Smooth muscle cell (in vitro differentiated cells): Measurements from ENCODE around the gene ATOH8. TPM values are rescaled to one million over a fixed set of nuclear protein-coding genes. Genes with fewer than 3 reads are reported as not detected.
A peak's percentile ranks its signal among the peaks of the same experiment; 100 is the strongest.

ENCODE experiments used
- DNase-seq: peaks from one replicate; lab custom pipeline; 2025; ENCODE audit not compliant: unreplicated experiment; lab: John Stamatoyannopoulos, UW
- H2AFZ ChIP-seq: fragments of 200-600 bp; sonication (generic); 2 replicates; pipeline ENCODE4 v1.6.0; 2016; ENCODE audit warnings: antibody characterized with exemption, low read depth, mild to moderate bottlenecking
- H3F3A ChIP-seq: fragments of 200-600 bp; sonication (generic); 2 replicates; pipeline ENCODE4 v1.6.0; 2017; ENCODE audit warnings: antibody characterized with exemption, low read depth
- H3K27ac ChIP-seq: fragments of 200-600 bp; sonication (generic); 2 replicates; pipeline ENCODE4 v1.5.1; 2016; ENCODE audit warnings: low read depth, mild to moderate bottlenecking
- H3K27me3 ChIP-seq: fragments of 200-600 bp; sonication (generic); 2 replicates; pipeline ENCODE4 v1.6.1; 2016; ENCODE audit warnings: low read depth, mild to moderate bottlenecking
- H3K36me3 ChIP-seq: fragments of 200-600 bp; sonication (generic); 2 replicates; pipeline ENCODE4 v1.5.1; 2016; ENCODE audit warnings: low read depth
- H3K4me1 ChIP-seq: fragments of 200-600 bp; sonication (generic); 2 replicates; pipeline ENCODE4 v1.5.1; 2016; ENCODE audit warnings: low read depth
- H3K4me2 ChIP-seq: fragments of 200-600 bp; sonication (generic); 2 replicates; pipeline ENCODE4 v1.6.0; 2016; ENCODE audit warnings: mild to moderate bottlenecking
- H3K4me3 ChIP-seq: fragments of 200-600 bp; sonication (generic); 2 replicates; pipeline ENCODE4 v1.5.1; 2016; ENCODE audit warnings: mild to moderate bottlenecking
- H3K79me2 ChIP-seq: fragments of 200-600 bp; sonication (generic); 2 replicates; pipeline ENCODE4 v1.6.0; 2016; ENCODE audit warnings: low read depth, mild to moderate bottlenecking
- H3K9ac ChIP-seq: fragments of 200-600 bp; sonication (generic); 2 replicates; pipeline ENCODE4 v1.6.0; 2016; ENCODE audit warnings: low read depth
- H3K9me3 ChIP-seq: fragments of 200-600 bp; sonication (generic); replicated peaks from 2 replicates; pipeline ENCODE4 v1.5.1; 2016; ENCODE audit warnings: low read depth
- H4K20me1 ChIP-seq: fragments of 200-600 bp; sonication (generic); 2 replicates; pipeline ENCODE4 v1.6.0; 2016; ENCODE audit warnings: low read depth
- WGBS: methylation state at CpG from one replicate; pipeline ENCODE4 v1.1.7; 2016; ENCODE audit warnings: low lambda C conversion rate; 5-methylcytosine and 5-hydroxymethylcytosine counted together
- polyA plus RNA-seq: library from polyadenylated mRNA; unstranded; fragments of >200 nt; fragmentation: Nextera tagmentation; extraction: Ambion mirVana; gene quantifications from 2 replicates; pipeline ENCODE4 v1.2.1, GENCODE V29; 2016
- total RNA-seq: library from RNA; depleted of rRNA; stranded (reverse); fragments of >200 nt; gene quantifications from 2 replicates; pipeline ENCODE4 v1.2.3, GENCODE V29; 2014
- TF ChIP-seq, protein P1 (sequence below): fragments of 200-600 bp; sonication (generic); IDR thresholded peaks from 2 replicates; pipeline ENCODE4 v1.5.1; 2017; ENCODE audit warnings: borderline replicate concordance, mild to moderate bottlenecking, antibody characterized with exemption; ENCODE audit not compliant: insufficient read depth, poor library complexity, severe bottlenecking

Gene ATOH8
- total and polyA plus RNA-seq, 2 experiments from 2014 or later: 5.2 to 6.5 TPM

DNA sequence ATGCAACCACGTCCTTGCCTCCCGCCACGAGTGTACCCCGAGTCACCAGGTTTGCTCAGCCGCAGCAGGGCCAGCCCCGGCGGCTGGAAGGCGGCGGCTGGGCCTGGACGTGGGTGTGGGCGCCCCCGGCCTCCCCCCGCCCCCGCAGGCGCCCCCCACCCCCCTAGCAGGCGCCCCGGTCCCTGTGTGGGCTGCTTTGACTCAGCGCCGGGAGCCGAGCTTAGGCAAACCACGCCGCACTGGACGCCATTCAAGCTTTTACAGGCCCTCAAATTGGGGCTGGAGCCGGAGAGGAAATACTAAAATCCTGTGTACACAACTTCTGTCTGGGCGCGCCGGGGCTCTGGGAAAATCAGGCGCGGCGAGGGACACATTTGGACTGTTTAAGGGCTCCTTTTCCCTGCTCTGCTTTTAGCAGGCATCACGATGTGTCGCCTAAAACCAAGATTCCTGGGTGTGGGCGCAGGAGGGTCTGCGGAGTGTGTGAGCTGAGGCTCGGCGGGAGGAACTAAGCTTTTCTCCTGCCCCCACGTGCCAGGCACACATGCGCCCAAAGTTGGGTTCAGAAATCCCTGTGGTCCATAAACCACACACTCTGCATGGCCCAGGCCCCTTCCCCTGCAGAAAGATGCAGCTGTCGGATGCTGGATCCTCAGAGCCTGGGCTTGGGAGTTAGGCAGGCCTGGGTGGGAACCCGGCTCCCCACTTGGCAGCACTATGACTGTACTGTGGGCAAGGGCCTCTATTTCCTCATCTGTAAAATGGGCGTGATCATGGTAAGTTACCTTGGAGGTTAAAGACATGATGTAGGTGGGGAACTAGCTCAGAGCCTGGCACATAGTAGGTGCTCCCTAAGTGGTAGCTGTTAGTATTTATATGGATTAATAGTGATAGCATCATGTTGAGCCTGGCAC, 57.6 kb downstream of the ATOH8 start:
- Histone ChIP-seq H3K79me2 (no peaks in the 10 kb centered on the region), H3K4me2 (peak overlapping the region; percentile 54), H4K20me1 (no peaks in the 10 kb centered on the region), H3K9ac (no peak overlapping the region), H3K4me3 (no peak overlapping the region), H3F3A (peaks cover 6% of the 10 kb centered on the region), H3K27ac (peak overlapping the region; percentile 33), H3K9me3 (no peaks in the 10 kb centered on the region), H2AFZ (no peak overlapping the region), H3K27me3 (peaks cover 5% of the 10 kb centered on the region), H3K36me3 (no peaks in the 10 kb centered on the region), H3K4me1 (no peaks in the 10 kb centered on the region)
- no peak for DNase-seq
- WGBS: 47% methylated on average over 27 of the region's 41 CpGs
- TF ChIP-seq, protein P1, sequence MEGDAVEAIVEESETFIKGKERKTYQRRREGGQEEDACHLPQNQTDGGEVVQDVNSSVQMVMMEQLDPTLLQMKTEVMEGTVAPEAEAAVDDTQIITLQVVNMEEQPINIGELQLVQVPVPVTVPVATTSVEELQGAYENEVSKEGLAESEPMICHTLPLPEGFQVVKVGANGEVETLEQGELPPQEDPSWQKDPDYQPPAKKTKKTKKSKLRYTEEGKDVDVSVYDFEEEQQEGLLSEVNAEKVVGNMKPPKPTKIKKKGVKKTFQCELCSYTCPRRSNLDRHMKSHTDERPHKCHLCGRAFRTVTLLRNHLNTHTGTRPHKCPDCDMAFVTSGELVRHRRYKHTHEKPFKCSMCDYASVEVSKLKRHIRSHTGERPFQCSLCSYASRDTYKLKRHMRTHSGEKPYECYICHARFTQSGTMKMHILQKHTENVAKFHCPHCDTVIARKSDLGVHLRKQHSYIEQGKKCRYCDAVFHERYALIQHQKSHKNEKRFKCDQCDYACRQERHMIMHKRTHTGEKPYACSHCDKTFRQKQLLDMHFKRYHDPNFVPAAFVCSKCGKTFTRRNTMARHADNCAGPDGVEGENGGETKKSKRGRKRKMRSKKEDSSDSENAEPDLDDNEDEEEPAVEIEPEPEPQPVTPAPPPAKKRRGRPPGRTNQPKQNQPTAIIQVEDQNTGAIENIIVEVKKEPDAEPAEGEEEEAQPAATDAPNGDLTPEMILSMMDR: no peak

DNA sequence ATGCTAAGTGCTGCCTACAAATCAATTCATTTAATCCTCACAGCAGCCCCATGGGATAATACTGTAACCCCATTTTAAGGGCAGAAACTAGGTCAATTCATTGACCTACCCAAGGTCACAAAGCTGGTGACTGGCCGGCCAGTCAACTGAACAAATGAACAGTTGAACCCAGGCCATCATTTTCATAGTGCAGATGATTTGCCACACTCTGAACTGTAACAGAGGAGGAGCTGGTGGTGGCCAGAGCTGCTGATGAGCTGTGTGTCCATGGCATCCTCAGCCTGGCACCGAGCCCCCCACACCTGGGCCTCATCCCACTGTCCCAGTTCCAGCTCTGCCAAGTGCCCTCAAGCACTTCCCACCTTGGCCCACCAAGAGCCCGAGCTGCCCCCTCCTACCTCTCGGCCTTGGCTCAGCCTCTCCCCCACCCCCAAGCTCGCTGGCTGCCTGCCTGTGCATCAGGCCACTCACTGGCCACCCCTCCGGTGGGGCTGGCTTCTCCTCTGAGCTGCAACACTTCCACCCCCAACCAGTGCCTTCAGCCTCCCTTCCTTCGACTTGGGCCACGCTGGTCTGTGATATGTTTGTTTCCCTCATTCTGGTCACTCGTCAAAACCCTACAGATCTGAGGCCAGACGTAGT, 58.4 kb downstream of the ATOH8 start:
- H3K36me3 ChIP-seq: no peaks in the 10 kb centered on the region
- no peak for DNase-seq

DNA sequence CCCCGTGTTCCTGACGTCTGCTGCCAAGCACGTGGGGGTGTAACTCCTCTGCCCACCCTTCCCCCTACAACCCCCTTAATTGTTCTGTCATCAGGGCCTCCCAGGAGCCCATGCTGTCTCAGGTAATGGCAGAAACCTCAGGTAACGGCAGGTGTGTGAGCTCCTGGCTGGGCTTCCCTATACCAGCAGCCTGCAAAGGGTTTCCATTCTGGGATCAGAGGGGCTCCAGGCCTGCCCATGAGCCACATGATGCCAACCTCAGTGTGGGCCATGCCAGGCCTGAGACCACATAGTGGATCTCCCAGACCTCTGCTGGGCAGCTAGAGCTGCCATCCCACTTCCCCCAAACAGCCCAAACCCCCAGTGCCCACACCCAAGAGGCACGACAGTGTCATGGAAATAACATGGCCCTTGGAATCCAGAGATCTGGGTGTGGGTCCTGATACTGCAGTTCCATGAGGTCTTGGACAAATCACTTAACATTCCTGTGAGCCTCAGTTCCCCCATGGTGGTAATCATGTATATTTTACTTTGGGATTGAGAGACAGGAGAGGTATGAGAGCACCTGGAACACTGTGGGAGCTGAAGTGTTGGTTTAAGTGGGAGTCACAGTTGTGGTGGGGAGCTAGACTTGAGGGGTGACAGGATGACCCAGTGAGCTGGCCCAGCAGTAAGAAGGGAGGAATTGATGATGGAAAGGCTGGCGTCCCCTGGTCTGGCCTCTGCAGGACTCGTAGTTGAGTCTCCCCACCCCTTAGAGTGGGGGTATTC, 59.6 kb downstream of the ATOH8 start:
- H3K79me2 ChIP-seq: no peaks in the 10 kb centered on the region
- no peaks in the 10 kb centered on the region for H4K20me1 ChIP-seq
- H3K27ac ChIP-seq: no peak overlapping the region
- H3K4me1 ChIP-seq: no peaks in the 10 kb centered on the region
- no peak for DNase-seq
- H3K4me2 ChIP-seq: no peak overlapping the region
- H2AFZ ChIP-seq: no peak overlapping the region
- no peak overlapping the region for H3K4me3 ChIP-seq
- peaks cover 6% of the 10 kb centered on the region for H3F3A ChIP-seq
- H3K9ac ChIP-seq: no peak overlapping the region
- H3K9me3 ChIP-seq: no peaks in the 10 kb centered on the region
- no peaks in the 10 kb centered on the region for H3K36me3 ChIP-seq
- WGBS: 92% methylated on average over 7 of the region's 7 CpGs
- TF ChIP-seq, protein P1: no peak
- peaks cover 5% of the 10 kb centered on the region for H3K27me3 ChIP-seq

More for the DNA sequence above, 58.4 kb downstream of the ATOH8 start:
- Histone ChIP-seq H3K9me3 (no peaks in the 10 kb centered on the region), H3K79me2 (no peaks in the 10 kb centered on the region), H3F3A (peaks cover 6% of the 10 kb centered on the region), H3K27ac (no peak overlapping the region), H4K20me1 (no peaks in the 10 kb centered on the region), H3K4me1 (no peaks in the 10 kb centered on the region), H2AFZ (no peak overlapping the region), H3K4me3 (no peak overlapping the region), H3K4me2 (no peak overlapping the region), H3K9ac (no peak overlapping the region), H3K27me3 (peaks cover 5% of the 10 kb centered on the region)
- WGBS: 56% methylated on average over 7 of the region's 10 CpGs
- TF ChIP-seq, protein P1: no peak
